Colonic mucosa (tissue), 4 donors: ENCODE results near the gene NPAS1. TPM values are rescaled to one million over a fixed set of nuclear protein-coding genes. Genes with fewer than 3 reads are reported as not detected.

Experiments
- DNase-seq: peaks from one replicate; pipeline ENCODE4 v3.0.0-alpha.2; 2020
- H3K27ac ChIP-seq: fragments of 200-600 bp; one replicate; pipeline ENCODE4 v1.8.0; 2021
- H3K27me3 ChIP-seq: fragments of 200-600 bp; one replicate; pipeline ENCODE4 v1.8.0; 2021
- H3K36me3 ChIP-seq: fragments of 200-600 bp; one replicate; pipeline ENCODE4 v1.8.0; 2021
- H3K4me1 ChIP-seq: fragments of 200-600 bp; one replicate; pipeline ENCODE4 v1.8.0; 2021; ENCODE audit warnings: mild to moderate bottlenecking
- H3K4me3 ChIP-seq: fragments of 200-600 bp; one replicate; pipeline ENCODE4 v1.8.0; 2021
- H3K9ac ChIP-seq, 2 donors: one replicate each; pipeline ENCODE4 v1.7.0; 2013; ENCODE audit warnings: control low read depth in 2 of 2, low read depth in 2 of 2, low read length in 2 of 2
- H3K9me3 ChIP-seq: fragments of 200-600 bp; one replicate; pipeline ENCODE4 v1.8.0; 2021
- intact Hi-C: fragments of 100-400 bp; cut with DNase I; formaldehyde crosslinking; loops from one replicate; pipeline ENCODE4 v1.14.1; 2022
- total RNA-seq, 2 donors: library from RNA; stranded (reverse); fragmentation: NEBNext Ultra II Directional in 1 of 2; extraction: Animal tissue kit (Norgen Biotek cat#: 25700) in 1 of 2; gene quantifications; one replicate each; pipeline ENCODE4 v1.2.1, GENCODE V29; 2021
- TF ChIP-seq, protein P1 (sequence below): fragments of 200-600 bp; IDR thresholded peaks from one replicate; pipeline ENCODE4 v1.8.0; 2022; ENCODE audit warnings: antibody characterized with exemption, mild to moderate bottlenecking
- donor health status: healthy.
- donor health status: DM: no; HTN: no; CAD: no.
- donor health status: DM: no; HTN: no; CAD: no.

NPAS1 gene
- total RNA-seq, 2 donors from 2014 or later = 0.35 to 0.64 TPM

DNA sequence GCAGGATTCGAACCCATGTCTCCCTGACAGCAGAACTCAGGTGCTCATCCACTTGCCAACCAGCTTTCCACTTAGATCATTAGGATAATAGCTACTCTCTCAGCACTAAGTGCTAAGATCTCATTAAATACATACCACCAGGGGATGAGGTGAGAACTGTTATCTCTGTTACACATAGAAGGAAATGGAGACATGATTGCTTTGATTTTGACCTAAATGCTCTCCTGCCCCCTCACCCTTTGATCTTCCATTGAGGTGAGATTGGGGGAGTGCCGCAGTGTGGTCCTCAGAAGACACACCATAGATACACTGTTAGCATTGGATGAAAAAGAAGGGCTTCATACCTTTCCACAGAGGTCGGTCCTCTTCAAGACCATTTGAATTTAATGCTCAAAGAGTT, 38.9 kb upstream of the NPAS1 start:
- H3K27me3 ChIP-seq = no peaks in the 10 kb centered on the region
- TF ChIP-seq, protein P1, sequence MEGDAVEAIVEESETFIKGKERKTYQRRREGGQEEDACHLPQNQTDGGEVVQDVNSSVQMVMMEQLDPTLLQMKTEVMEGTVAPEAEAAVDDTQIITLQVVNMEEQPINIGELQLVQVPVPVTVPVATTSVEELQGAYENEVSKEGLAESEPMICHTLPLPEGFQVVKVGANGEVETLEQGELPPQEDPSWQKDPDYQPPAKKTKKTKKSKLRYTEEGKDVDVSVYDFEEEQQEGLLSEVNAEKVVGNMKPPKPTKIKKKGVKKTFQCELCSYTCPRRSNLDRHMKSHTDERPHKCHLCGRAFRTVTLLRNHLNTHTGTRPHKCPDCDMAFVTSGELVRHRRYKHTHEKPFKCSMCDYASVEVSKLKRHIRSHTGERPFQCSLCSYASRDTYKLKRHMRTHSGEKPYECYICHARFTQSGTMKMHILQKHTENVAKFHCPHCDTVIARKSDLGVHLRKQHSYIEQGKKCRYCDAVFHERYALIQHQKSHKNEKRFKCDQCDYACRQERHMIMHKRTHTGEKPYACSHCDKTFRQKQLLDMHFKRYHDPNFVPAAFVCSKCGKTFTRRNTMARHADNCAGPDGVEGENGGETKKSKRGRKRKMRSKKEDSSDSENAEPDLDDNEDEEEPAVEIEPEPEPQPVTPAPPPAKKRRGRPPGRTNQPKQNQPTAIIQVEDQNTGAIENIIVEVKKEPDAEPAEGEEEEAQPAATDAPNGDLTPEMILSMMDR = no peak
- DNase-seq = no peak
- intact Hi-C loops = no loop called here
- H3K4me3 ChIP-seq = no peak overlapping the region
- H3K27ac ChIP-seq = no peak overlapping the region
- H3K4me1 ChIP-seq = peaks cover 16% of the 10 kb centered on the region
- no peaks in the 10 kb centered on the region for H3K36me3 ChIP-seq
- no peaks in the 10 kb centered on the region for H3K9me3 ChIP-seq
- no peak overlapping the region for H3K9ac ChIP-seq

DNA sequence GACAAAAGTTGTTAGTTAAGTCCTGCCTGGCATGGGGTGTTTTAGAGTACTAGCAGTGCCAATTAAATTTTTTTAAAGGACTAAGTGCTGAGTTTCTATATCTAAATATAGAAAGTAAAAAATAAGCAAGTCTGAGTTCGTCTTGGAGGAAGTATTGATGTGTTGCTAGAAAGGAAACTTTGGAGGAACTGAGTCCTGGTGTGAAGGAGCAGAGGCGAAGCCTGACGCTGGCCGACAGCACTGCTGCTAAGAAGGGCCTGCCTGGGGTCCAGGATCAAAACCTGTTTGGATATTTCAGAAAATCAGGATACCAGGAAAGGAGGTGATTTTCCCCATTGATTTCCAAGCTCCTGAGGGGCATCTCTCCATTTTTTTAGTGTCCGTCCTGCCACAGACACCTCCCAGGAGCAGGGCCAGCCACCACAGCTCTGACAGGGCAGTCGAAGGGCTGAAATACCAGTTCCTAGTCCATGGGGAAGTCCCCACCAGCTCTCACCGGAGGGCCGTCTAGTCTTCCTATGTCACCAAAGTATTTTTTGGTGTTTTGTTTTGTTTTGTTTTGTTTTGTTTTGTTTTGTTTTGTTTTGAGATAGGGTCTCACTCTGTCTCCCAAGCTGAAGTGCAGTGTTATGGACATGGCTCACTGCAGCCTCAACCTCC, 38.2 kb upstream of the NPAS1 start:
- H3K36me3 ChIP-seq = no peaks in the 10 kb centered on the region

DNA sequence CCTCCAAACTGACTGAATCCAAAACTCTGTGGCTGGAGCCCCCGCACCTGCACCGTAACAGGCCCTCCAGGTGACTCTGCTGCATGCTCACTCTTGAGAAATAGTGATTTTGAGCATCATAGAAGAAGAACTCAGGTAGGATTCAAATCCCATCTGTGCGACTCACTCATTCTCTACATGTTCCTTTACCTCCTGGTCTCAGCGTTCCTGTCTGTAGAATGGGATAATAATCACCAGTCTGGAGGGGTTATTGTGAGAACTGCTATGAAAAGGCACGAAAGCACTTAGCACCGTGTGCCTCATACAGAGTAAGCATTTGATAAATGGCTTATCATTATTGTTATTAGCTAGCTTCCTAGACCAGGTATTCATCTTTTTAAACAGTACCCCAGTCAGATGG, 36.5 kb upstream of the NPAS1 start:
- no peak overlapping the region for H3K27ac ChIP-seq
- H3K9me3 ChIP-seq = no peaks in the 10 kb centered on the region
- H3K9ac ChIP-seq = no peak overlapping the region
- H3K4me3 ChIP-seq = no peak overlapping the region
- H3K36me3 ChIP-seq = no peaks in the 10 kb centered on the region
- intact Hi-C loops = no loop called here
- no peaks in the 10 kb centered on the region for H3K27me3 ChIP-seq
- H3K4me1 ChIP-seq = no peaks in the 10 kb centered on the region
- TF ChIP-seq, protein P1 = no peak
- DNase-seq = no peak

More for the DNA sequence above, 38.2 kb upstream of the NPAS1 start:
- peaks cover 15% of the 10 kb centered on the region for H3K4me1 ChIP-seq
- H3K4me3 ChIP-seq = no peak overlapping the region
- no peaks in the 10 kb centered on the region for H3K27me3 ChIP-seq
- H3K27ac ChIP-seq = no peak overlapping the region
- no peak overlapping the region for H3K9ac ChIP-seq
- no peaks in the 10 kb centered on the region for H3K9me3 ChIP-seq
- intact Hi-C loops = no loop called here
- no peak for DNase-seq
- TF ChIP-seq, protein P1 = no peak

DNA sequence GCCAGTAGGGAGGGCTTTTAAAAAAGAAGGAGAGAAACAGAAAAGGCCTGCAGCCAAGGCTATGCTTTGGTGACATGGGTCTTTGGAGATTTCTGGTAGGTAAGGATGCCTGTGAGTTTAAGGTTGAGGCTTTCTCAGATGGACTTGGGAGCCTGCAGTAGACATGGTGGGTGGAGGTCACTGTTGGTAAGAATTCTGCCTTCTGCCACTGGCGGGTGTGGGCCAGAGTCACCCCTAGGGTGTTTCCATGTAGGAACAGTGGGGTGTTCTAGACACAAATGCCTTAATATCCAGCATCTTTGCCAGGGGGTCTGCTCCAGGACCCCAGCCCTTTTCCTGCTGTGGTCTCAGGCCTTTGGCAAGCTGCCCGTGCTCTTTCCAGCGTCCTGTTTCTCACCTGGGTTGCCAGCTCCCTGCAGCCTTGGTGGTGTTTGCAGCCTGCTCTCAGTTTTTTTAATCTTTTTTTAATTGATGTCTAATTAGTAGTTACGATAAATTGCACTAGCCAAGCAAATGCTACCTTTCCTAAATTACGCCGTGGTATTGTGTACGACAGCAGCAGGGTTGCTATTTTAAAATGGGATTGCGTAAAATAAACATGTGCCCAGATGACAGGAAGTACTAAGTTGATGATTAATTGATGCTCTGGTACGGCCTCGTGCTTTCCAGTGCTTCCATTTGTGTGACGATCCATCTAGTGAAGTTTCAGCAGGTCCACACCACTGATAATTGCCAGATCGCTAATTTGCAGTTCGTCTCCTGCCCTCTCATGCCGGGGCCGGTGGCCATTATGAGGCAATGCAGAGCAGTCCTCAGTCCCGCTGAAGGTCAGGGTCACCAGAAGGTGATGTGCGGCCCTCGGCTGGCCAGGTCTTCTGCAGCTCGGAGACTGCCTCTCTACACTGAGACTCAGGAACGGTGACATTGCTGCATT, 35.3 kb upstream of the NPAS1 start:
- H3K9ac ChIP-seq = no peak overlapping the region
- DNase-seq = no peak
- H3K27ac ChIP-seq = no peak overlapping the region

More for the DNA sequence above, 35.3 kb upstream of the NPAS1 start:
- Histone ChIP-seq H3K9me3 (no peaks in the 10 kb centered on the region), H3K4me3 (no peak overlapping the region), H3K4me1 (no peaks in the 10 kb centered on the region), H3K36me3 (no peaks in the 10 kb centered on the region), H3K27me3 (no peaks in the 10 kb centered on the region)
- TF ChIP-seq, protein P1 = no peak
- intact Hi-C loops = no loop called here
